GM10248 (cell line): ENCODE data around the gene CNTN4.

ENCODE experiments used
- CTCF ChIA-PET: fragments of 300-600 bp; sonication (Branson Sonifier 250); formaldehyde crosslinking; extraction: SDS; loops from one replicate; lab custom pipeline; 2021; ENCODE audit warnings: antibody characterized with exemption; lab: Yijun Ruan, JAX
- POLR2A ChIA-PET: fragments of 350-650 bp; sonication (Branson Sonifier 250); formaldehyde crosslinking; extraction: SDS; loops from one replicate; lab custom pipeline; 2020; ENCODE audit warnings: antibody characterized with exemption; lab: Yijun Ruan, JAX
- DNase-seq: peaks from one replicate; pipeline ENCODE4 v3.0.0; 2012; ENCODE audit errors: extremely low spot score
- CTCF ChIP-seq: IDR thresholded peaks from 2 replicates; pipeline ENCODE4 v1.5.1; 2012; ENCODE audit warnings: mild to moderate bottlenecking, low read depth; ENCODE audit errors: extremely low read depth, missing control alignments, control extremely low read depth

The CNTN4 gene

GRCh38 chr3:2512881-2513280, 414.2 kb downstream of the CNTN4 start:
- ChIA-PET POLR2A (no interaction called here), CTCF (no interaction called here)
- no peak for DNase-seq
- TF ChIP-seq CTCF, result no peak

GRCh38 chr3:2513986-2514385, 415.3 kb downstream of the CNTN4 start:
- no peak for TF ChIP-seq CTCF
- ChIA-PET POLR2A (no interaction called here), CTCF (interaction anchor here (1.0 to 1.5 kb wide), 2 partner anchors 11 to 18 kb away, joined by 3 read pairs; no protein-coding TSS in a partner anchor)
- DNase-seq, result no peak

GRCh38 chr3:2516762-2517441, 418.2 kb downstream of the CNTN4 start:
- CTCF ChIA-PET, result interaction anchor here (0.8 kb wide), 1 partner anchor 26 kb away, joined by 3 read pairs; no protein-coding TSS in a partner anchor
- TF ChIP-seq CTCF, result no peak
- DNase-seq, result no peak
- POLR2A ChIA-PET, result no interaction called here

- ChIA-PET CTCF (interaction anchor here (0.8 kb wide), 1 partner anchor 25 kb away, joined by 3 read pairs; no protein-coding TSS in a partner anchor), POLR2A (no interaction called here)
- DNase-seq, result no peak
- no peak for TF ChIP-seq CTCF
Measured at GRCh38 chr3:2517500-2518172, 419.0 kb downstream of the CNTN4 start.

- CTCF ChIA-PET, result interaction anchor here (1.2 kb wide), 1 partner anchor 38 kb away, joined by 6 read pairs; no protein-coding TSS in a partner anchor
Measured at GRCh38 chr3:2523281-2523836, 424.7 kb downstream of the CNTN4 start.

More at GRCh38 chr3:2523281-2523836, 424.7 kb downstream of the CNTN4 start:
- POLR2A ChIA-PET, result no interaction called here
- DNase-seq, result no peak
- TF ChIP-seq CTCF, result no peak
